Vagina (tissue), 2 donors: ENCODE data around the gene SMOC2. TPM values are rescaled to one million over a fixed set of nuclear protein-coding genes. Genes with fewer than 3 reads are reported as not detected.
"Not testable (repeated sequence)": the region's sequence is repeated elsewhere in the genome, so short reads cannot be mapped to it uniquely, and the experiment has no call there.

Source experiments
- DNase-seq, 2 donors: peaks; one replicate each; pipeline ENCODE4 v3.0.0-alpha.2; 2017; ENCODE audit errors: extremely low spot score in 2 of 2
- H3K27ac ChIP-seq: fragments of 200-600 bp; sonication (generic); one replicate; pipeline ENCODE4 v1.5.1; 2019
- H3K27me3 ChIP-seq: fragments of 200-600 bp; sonication (generic); one replicate; pipeline ENCODE4 v1.5.1; 2019
- H3K36me3 ChIP-seq, 2 donors: fragments of 200-600 bp; sonication (generic); one replicate each; pipeline ENCODE4 v1.5.1; 2017 to 2019
- H3K4me1 ChIP-seq: fragments of 200-600 bp; sonication (generic); one replicate; pipeline ENCODE4 v1.5.1; 2019
- H3K4me3 ChIP-seq, 2 donors: fragments of 200-600 bp; sonication (generic); 1 replicate in 1 of 2; 2 replicates in 1 of 2; pipeline ENCODE4 v1.5.1; 2016 to 2019
- H3K9me3 ChIP-seq: fragments of 200-600 bp; sonication (generic); one replicate; pipeline ENCODE4 v1.5.1; 2019
- POLR2A ChIP-seq, 2 donors: fragments of 450-650 bp; IDR thresholded peaks; one replicate each; pipeline ENCODE4 v1.6.1; 2017; ENCODE audit warnings: antibody characterized with exemption in 2 of 2, mild to moderate bottlenecking in 2 of 2, moderate library complexity in 2 of 2
- POLR2AphosphoS5 ChIP-seq, 2 donors: sonication (generic); formaldehyde crosslinking; IDR thresholded peaks; one replicate each; pipeline ENCODE4 v1.9.0; 2017; ENCODE audit warnings: antibody characterized with exemption in 2 of 2, mild to moderate bottlenecking in 2 of 2, low read depth in 1 of 2; ENCODE audit not compliant: insufficient read depth in 1 of 2
- intact Hi-C: fragments of 100-400 bp; cut with DNase I; formaldehyde crosslinking; loops from one replicate; pipeline ENCODE4 v1.15.1; 2023
- total RNA-seq: library from RNA; depleted of rRNA; stranded (reverse); fragments of >200 nt; gene quantifications from one replicate; pipeline ENCODE4 v1.2.3, GENCODE V29; 2016
- TF ChIP-seq, protein P1 (sequence below), 3 experiments: fragments of 450-650 bp in 2 of 3; fragments of 200-600 bp in 1 of 3; sonication (generic) in 1 of 3; IDR thresholded peaks; one replicate each; pipeline ENCODE4 v1.5.1; 2017 to 2019; ENCODE audit warnings: antibody characterized with exemption in 3 of 3, mild to moderate bottlenecking in 2 of 3, moderate library complexity in 2 of 3

SMOC2 gene
- total RNA-seq, 1 donor from 2014 or later: 22.1 TPM

DNA sequence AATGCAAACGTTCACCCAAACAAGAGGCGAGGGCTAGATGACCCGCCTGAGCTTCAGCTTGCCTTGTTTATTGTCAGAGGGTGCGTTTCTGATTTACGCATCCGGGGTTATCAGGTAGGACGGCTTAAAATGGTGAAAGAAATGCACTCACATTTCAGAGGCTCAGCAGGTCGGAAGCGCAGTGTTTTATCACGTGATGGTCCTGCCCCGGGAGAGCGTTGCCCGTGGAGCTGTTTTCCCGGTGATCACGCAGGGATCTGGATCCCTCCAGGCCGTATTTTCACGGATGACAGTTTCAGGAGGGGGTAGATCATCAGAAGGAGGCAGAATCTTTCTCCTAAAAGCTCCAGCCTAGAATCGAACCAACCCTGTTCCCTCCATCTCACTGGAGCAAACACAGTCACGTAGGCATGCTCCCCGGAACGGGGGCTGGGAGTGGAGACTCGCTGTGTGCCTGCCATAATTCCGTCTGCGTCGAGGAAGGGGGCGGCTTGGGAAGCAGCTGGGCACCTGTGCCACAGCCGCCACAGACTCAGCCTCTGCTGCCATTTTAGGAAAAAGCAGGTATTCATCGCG, 121.7 kb downstream of the SMOC2 start:
- peak in 1 of 2 donors; percentile 61 for DNase-seq
- intact Hi-C loops: loop anchor here (5.0 kb wide), 1 partner anchor 820 kb away; no protein-coding TSS in a partner anchor
- Histone ChIP-seq H3K27me3 (no peaks in the 10 kb centered on the region), H3K4me1 (no peaks in the 10 kb centered on the region), H3K9me3 (no peaks in the 10 kb centered on the region), H3K4me3 (no peak overlapping the region), H3K27ac (no peak overlapping the region), H3K36me3 (no peaks in the 10 kb centered on the region)
- TF ChIP-seq, protein P1, sequence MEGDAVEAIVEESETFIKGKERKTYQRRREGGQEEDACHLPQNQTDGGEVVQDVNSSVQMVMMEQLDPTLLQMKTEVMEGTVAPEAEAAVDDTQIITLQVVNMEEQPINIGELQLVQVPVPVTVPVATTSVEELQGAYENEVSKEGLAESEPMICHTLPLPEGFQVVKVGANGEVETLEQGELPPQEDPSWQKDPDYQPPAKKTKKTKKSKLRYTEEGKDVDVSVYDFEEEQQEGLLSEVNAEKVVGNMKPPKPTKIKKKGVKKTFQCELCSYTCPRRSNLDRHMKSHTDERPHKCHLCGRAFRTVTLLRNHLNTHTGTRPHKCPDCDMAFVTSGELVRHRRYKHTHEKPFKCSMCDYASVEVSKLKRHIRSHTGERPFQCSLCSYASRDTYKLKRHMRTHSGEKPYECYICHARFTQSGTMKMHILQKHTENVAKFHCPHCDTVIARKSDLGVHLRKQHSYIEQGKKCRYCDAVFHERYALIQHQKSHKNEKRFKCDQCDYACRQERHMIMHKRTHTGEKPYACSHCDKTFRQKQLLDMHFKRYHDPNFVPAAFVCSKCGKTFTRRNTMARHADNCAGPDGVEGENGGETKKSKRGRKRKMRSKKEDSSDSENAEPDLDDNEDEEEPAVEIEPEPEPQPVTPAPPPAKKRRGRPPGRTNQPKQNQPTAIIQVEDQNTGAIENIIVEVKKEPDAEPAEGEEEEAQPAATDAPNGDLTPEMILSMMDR (IDR thresholded peaks at IDR 0.05): no peak
- TF ChIP-seq POLR2A (IDR thresholded peaks at IDR 0.05): no peak
- no peak for TF ChIP-seq POLR2AphosphoS5 (IDR thresholded peaks at IDR 0.05; ENCODE audit: insufficient read depth in 1 of 2, low read depth in 1 of 2)

DNA sequence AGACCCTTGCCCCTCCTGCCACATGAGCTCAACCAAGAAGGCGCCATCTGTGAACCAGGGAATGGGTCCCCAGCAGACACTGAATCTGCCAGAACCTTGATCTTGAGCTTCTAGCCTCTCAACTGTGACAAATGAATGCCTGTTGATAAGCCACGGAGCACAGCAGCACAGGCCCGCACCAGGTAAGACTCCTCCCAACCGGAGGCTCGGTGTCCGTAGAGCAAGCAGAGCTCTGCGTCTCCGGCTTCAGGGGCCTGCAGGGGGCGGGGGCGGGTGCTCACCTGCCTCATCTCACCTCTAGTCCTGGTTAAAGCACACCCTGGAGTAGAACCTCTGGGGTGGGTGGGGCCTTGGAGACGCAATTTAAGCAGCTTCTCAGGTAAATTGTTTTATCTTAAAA, 122.7 kb downstream of the SMOC2 start:
- Histone ChIP-seq H3K9me3 (no peaks in the 10 kb centered on the region), H3K27me3 (no peaks in the 10 kb centered on the region), H3K4me3 (no peak overlapping the region), H3K36me3 (no peaks in the 10 kb centered on the region), H3K27ac (no peak overlapping the region), H3K4me1 (no peaks in the 10 kb centered on the region)
- peak in 1 of 2 donors; percentile 82 for DNase-seq
- TF ChIP-seq POLR2A (IDR thresholded peaks at IDR 0.05) (no peak), POLR2AphosphoS5 (IDR thresholded peaks at IDR 0.05; ENCODE audit: insufficient read depth in 1 of 2, low read depth in 1 of 2) (no peak)
- TF ChIP-seq, protein P1 (IDR thresholded peaks at IDR 0.05): no peak
- intact Hi-C loops: loop anchor here (5.0 kb wide), 1 partner anchor 821 kb away; no protein-coding TSS in a partner anchor

DNA sequence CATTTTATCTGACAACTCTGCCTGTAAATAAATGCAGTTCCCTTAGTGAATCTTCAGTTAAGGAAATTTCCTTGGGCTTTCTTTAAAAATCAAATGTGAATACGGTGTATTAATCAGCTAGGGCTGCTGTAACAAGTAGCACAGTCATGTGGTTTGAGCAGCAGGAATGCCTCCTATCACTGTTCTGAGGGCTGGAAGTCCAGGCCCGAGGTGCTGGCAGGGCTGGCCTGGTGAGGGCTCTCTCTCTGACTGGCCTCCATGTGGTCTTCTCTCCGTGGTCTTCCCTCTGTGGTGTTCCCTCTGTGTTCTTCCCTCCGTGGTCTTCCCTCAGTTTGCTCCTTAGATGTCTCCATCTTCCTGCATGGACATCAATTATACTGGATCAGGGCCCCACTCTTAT, 124.1 kb downstream of the SMOC2 start:
- Histone ChIP-seq H3K4me1 (no peaks in the 10 kb centered on the region), H3K36me3 (no peaks in the 10 kb centered on the region), H3K9me3 (no peaks in the 10 kb centered on the region), H3K4me3 (no peak overlapping the region), H3K27me3 (no peaks in the 10 kb centered on the region), H3K27ac (no peak overlapping the region)
- intact Hi-C loops: no loop called here
- TF ChIP-seq POLR2AphosphoS5 (IDR thresholded peaks at IDR 0.05; ENCODE audit: insufficient read depth in 1 of 2, low read depth in 1 of 2): no peak
- TF ChIP-seq, protein P1 (IDR thresholded peaks at IDR 0.05): no peak
- no peak for TF ChIP-seq POLR2A (IDR thresholded peaks at IDR 0.05)
- peak in 1 of 2 donors; percentile 14 for DNase-seq

DNA sequence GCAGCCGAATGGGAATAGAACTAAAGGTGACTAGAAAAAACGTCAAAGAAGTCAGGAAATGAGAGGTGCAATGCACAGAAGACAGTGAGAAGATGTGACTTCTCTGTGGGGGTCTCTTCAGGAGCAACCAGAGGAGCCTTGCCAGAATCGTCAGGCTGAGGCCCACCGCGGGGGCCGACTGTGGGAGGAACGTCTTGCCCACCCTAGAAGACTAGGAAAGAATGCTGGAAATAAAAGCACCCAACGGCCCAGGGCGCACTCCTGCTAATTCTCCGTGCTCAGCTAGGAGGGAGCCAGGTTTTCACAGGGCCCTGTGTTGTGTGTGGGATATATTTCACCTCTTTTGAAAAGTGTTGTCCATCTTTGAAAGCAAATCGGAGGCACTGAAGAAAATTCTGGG, 129.2 kb downstream of the SMOC2 start:
- DNase-seq: peak in 1 of 2 donors; percentile 70
- H3K9me3 ChIP-seq: no peaks in the 10 kb centered on the region
- no peak overlapping the region for H3K4me3 ChIP-seq
- no peaks in the 10 kb centered on the region for H3K36me3 ChIP-seq
- intact Hi-C loops: no loop called here
- peaks cover 3% of the 10 kb centered on the region for H3K4me1 ChIP-seq
- TF ChIP-seq POLR2AphosphoS5 (IDR thresholded peaks at IDR 0.05; ENCODE audit: insufficient read depth in 1 of 2, low read depth in 1 of 2): no peak
- TF ChIP-seq, protein P1 (IDR thresholded peaks at IDR 0.05): no peak
- TF ChIP-seq POLR2A (IDR thresholded peaks at IDR 0.05): no peak
- H3K27me3 ChIP-seq: no peaks in the 10 kb centered on the region
- H3K27ac ChIP-seq: no peak overlapping the region

DNA sequence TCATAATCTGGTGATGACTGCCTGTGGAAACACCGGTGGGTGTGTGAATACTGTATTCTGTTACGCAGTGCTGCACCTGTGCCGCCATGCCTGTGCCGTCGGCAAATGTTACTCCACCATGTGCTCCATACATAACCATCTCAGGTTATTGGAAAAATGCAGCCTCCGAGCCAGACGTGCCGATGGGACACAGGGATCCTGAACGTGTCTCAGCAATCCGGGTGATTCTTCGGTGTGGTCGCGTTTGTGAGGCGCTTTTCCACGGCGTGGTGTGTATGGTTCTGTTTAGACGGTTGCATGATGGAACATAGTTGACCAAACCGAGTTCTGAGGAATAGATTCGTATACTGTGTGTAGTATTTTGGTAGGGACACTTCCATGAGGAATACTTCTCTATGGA, 130.3 kb downstream of the SMOC2 start:
- TF ChIP-seq, protein P1 (IDR thresholded peaks at IDR 0.05): no peak
- TF ChIP-seq POLR2A (IDR thresholded peaks at IDR 0.05) (no peak), POLR2AphosphoS5 (IDR thresholded peaks at IDR 0.05; ENCODE audit: insufficient read depth in 1 of 2, low read depth in 1 of 2) (no peak)
- no peaks in the 10 kb centered on the region for H3K9me3 ChIP-seq
- H3K27ac ChIP-seq: no peak overlapping the region
- DNase-seq: peak in 1 of 2 donors; percentile 88
- peaks cover 7% of the 10 kb centered on the region for H3K4me1 ChIP-seq
- H3K27me3 ChIP-seq: no peaks in the 10 kb centered on the region
- intact Hi-C loops: no loop called here
- H3K36me3 ChIP-seq: no peaks in the 10 kb centered on the region
- no peak overlapping the region for H3K4me3 ChIP-seq

DNA sequence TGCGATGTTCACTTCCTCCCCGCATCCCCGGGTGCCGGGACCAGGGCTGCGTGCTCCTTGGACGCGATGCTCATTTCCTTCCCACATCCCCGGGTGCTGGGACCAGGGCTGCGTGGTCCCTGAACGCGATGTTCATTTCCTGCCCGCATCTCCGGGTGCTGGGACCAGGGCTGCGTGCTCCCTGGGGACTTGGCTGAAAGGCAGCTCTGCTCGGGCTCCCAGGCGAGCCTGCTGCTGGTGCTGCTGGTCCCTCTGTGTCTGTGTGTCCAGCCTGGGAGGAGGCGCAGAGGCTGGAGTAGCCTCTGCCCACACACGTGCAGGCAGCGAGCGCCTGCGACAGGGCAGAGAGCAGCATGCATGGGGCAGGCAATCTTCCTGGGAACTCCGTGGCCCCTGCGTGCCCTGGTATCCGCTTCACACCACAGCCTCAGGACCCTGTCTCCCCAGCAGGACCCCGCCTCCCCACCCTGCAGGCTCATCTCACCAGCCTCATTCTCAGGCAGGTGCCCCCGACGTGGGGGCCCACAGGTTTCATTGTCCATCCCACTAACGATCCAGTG, 132.4 kb downstream of the SMOC2 start:
- H3K36me3 ChIP-seq, H3K9me3 ChIP-seq, H3K4me1 ChIP-seq, H3K4me3 ChIP-seq, H3K27me3 ChIP-seq, H3K27ac ChIP-seq, intact Hi-C loops: not testable (repeated sequence)
- peak in 1 of 2 donors; percentile 82 for DNase-seq
